CD4-positive, alpha-beta T cell (primary cell): Measurements from ENCODE around the gene PLOD3. TPM values are rescaled to one million over a fixed set of nuclear protein-coding genes. Genes with fewer than 3 reads are reported as not detected.

Source experiments
- ATAC-seq: fragments of 200-7000 bp; cut with Tn5 transposase; one replicate; pipeline ENCODE4 v1.10.0; 2022; ENCODE audit warnings: mild to moderate bottlenecking; ENCODE audit not compliant: poor library complexity
- CTCF ChIA-PET: fragments of 350-600 bp; sonication (Branson Sonifier 250); formaldehyde crosslinking; loops from one replicate; lab custom pipeline; 2021; ENCODE audit warnings: antibody characterized with exemption, inconsistent platforms; lab: Charles Lee
- POLR2A ChIA-PET: fragments of 350-600 bp; sonication (Branson Sonifier 250); formaldehyde crosslinking; loops from one replicate; lab custom pipeline; 2021; ENCODE audit warnings: antibody characterized with exemption, inconsistent platforms; lab: Charles Lee
- DNase-seq, 14 experiments: peaks; one replicate each; pipeline ENCODE4 v3.0.0-alpha.2; 2013 to 2020; ENCODE audit warnings: mixed read lengths in 2 of 14
- H3K27ac ChIP-seq, 2 donors: one replicate each; pipeline versions ENCODE4 v1.5.1 to v1.7.0; 2013; ENCODE audit warnings: low read length in 2 of 2, low read depth in 1 of 2, mild to moderate bottlenecking in 1 of 2
- H3K27me3 ChIP-seq, 2 experiments: 1 replicate in 1 of 2; 2 replicates in 1 of 2; pipeline versions ENCODE4 v1.6.1 to v1.7.0; 2013; ENCODE audit warnings: low read length in 2 of 2, control low read depth in 1 of 2, mild to moderate bottlenecking in 1 of 2, moderate library complexity in 1 of 2; ENCODE audit not compliant: insufficient read depth in 2 of 2, control insufficient read depth in 1 of 2
- H3K36me3 ChIP-seq: one replicate; pipeline ENCODE4 v1.6.1; 2013; ENCODE audit warnings: low read length, control low read depth; ENCODE audit not compliant: insufficient read depth
- H3K4me1 ChIP-seq: one replicate; pipeline ENCODE4 v1.6.1; 2013; ENCODE audit warnings: low read length, control low read depth; ENCODE audit not compliant: insufficient read depth
- H3K4me3 ChIP-seq: one replicate; pipeline ENCODE4 v1.5.1; 2013; ENCODE audit warnings: mild to moderate bottlenecking, low read length, moderate library complexity
- H3K9me3 ChIP-seq, 2 experiments: 1 replicate in 1 of 2; 2 replicates in 1 of 2; pipeline versions ENCODE4 v1.6.1 to v1.7.0; 2013; ENCODE audit warnings: low read length in 2 of 2, mild to moderate bottlenecking in 2 of 2, control low read depth in 1 of 2, moderate library complexity in 1 of 2; ENCODE audit not compliant: control insufficient read depth in 1 of 2, insufficient read depth in 1 of 2
- H3K27ac Mint-ChIP-seq: one replicate; pipeline ENCODE4 v1.8.0; 2020; ENCODE audit warnings: mixed read lengths
- H3K27me3 Mint-ChIP-seq: one replicate; pipeline ENCODE4 v1.8.0; 2021; ENCODE audit warnings: mixed read lengths
- H3K36me3 Mint-ChIP-seq: one replicate; pipeline ENCODE4 v1.8.0; 2021; ENCODE audit warnings: low read depth, mixed read lengths
- H3K4me1 Mint-ChIP-seq: one replicate; pipeline ENCODE4 v1.8.0; 2021; ENCODE audit warnings: low read depth, mixed read lengths
- H3K4me3 Mint-ChIP-seq: one replicate; pipeline ENCODE4 v1.8.0; 2020; ENCODE audit warnings: mild to moderate bottlenecking, mixed read lengths
- H3K9me3 Mint-ChIP-seq: one replicate; pipeline ENCODE4 v1.8.0; 2020; ENCODE audit warnings: mixed read lengths
- intact Hi-C, 2 experiments: fragments of 100-400 bp; cut with DNase I in 1 of 2; cut with micrococcal nuclease in 1 of 2; formaldehyde crosslinking; loops; one replicate each; pipeline versions ENCODE4 v1.15.1 to v1.9.0; 2023 to 2025; cut with DNase I, micrococcal nuclease
- total RNA-seq, 174 experiments: library from RNA in 2 of 174; stranded (reverse) in 2 of 174; gene quantifications; one replicate each; pipeline ENCODE4 v1.2.3 and lab custom pipeline; 2021 to 2026
- TF ChIP-seq, protein P1 (sequence below): fragments of 200-600 bp; IDR thresholded peaks from one replicate; pipeline ENCODE4 v1.8.0; 2022; ENCODE audit warnings: antibody characterized with exemption, mild to moderate bottlenecking

Gene PLOD3
- total RNA-seq, 2 experiments from 2014 or later: 13.8 to 15.9 TPM

- peaks cover 23% of the 10 kb centered on the region for H3K4me1 ChIP-seq
- no peaks in the 10 kb centered on the region for H3K9me3 ChIP-seq
- H3K27ac Mint-ChIP-seq: peak overlapping the region; percentile 88
- peaks cover 5% of the 10 kb centered on the region for H3K27me3 Mint-ChIP-seq
- H3K9me3 Mint-ChIP-seq: no peaks in the 10 kb centered on the region
- TF ChIP-seq, protein P1, sequence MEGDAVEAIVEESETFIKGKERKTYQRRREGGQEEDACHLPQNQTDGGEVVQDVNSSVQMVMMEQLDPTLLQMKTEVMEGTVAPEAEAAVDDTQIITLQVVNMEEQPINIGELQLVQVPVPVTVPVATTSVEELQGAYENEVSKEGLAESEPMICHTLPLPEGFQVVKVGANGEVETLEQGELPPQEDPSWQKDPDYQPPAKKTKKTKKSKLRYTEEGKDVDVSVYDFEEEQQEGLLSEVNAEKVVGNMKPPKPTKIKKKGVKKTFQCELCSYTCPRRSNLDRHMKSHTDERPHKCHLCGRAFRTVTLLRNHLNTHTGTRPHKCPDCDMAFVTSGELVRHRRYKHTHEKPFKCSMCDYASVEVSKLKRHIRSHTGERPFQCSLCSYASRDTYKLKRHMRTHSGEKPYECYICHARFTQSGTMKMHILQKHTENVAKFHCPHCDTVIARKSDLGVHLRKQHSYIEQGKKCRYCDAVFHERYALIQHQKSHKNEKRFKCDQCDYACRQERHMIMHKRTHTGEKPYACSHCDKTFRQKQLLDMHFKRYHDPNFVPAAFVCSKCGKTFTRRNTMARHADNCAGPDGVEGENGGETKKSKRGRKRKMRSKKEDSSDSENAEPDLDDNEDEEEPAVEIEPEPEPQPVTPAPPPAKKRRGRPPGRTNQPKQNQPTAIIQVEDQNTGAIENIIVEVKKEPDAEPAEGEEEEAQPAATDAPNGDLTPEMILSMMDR: no peak
- intact Hi-C loops: loop anchor here (1.0 to 10.0 kb wide), 5 partner anchors 8 to 817 kb away; partner anchors contain the start of genes IFT22 (in 1 of the 2), PPP1R35 (in 1 of the 2), VGF (in 1 of the 2) and ZNHIT1 (in 1 of the 2)
- peaks cover 10% of the 10 kb centered on the region for H3K36me3 ChIP-seq
- CTCF ChIA-PET: interaction anchor here (1.2 to 4.1 kb wide), 3 partner anchors 8 to 108 kb away, joined by 5 to 16 read pairs (median 5); no protein-coding TSS in a partner anchor
- peaks cover 38% of the 10 kb centered on the region for H3K4me1 Mint-ChIP-seq
- DNase-seq (peak; percentile 96 to 100 (median 98)), ATAC-seq (peak; percentile 97)
- no peaks in the 10 kb centered on the region for H3K27me3 ChIP-seq
- H3K27ac ChIP-seq: peak overlapping the region; percentile 75 to 76
- peaks cover 22% of the 10 kb centered on the region for H3K36me3 Mint-ChIP-seq
- POLR2A ChIA-PET: interaction anchor here (0.6 to 5.9 kb wide), 10 partner anchors 8 to 1111 kb away, joined by 3 to 30 read pairs (median 4); partner anchors contain the start of genes PLOD3, SRRT, TRIM56 and UFSP1
- peak overlapping the region; percentile 95 for H3K4me3 ChIP-seq
- peak overlapping the region; percentile 98 for H3K4me3 Mint-ChIP-seq
Measured at GRCh38 chr7:101251871-101252659, 34.7 kb upstream of the PLOD3 start.

GRCh38 chr7:101250324-101250723 is 32.9 kb upstream of the PLOD3 start:
- Mint-ChIP-seq H3K27ac (peak overlapping the region; percentile 55), H3K9me3 (no peaks in the 10 kb centered on the region), H3K36me3 (peaks cover 26% of the 10 kb centered on the region), H3K4me1 (peaks cover 44% of the 10 kb centered on the region), H3K27me3 (no peaks in the 10 kb centered on the region), H3K4me3 (peak overlapping the region; percentile 74)
- TF ChIP-seq, protein P1: no peak
- peaks cover 16% of the 10 kb centered on the region for H3K36me3 ChIP-seq
- H3K27me3 ChIP-seq: no peaks in the 10 kb centered on the region
- DNase-seq: no peak
- H3K27ac ChIP-seq: no peak overlapping the region
- ChIA-PET CTCF (no interaction called here), POLR2A (interaction anchor here (5.9 kb wide), 1 partner anchor 33 kb away, joined by 30 read pairs; the partner anchor contains the start of genes PLOD3 and ZNHIT1)
- peaks cover 29% of the 10 kb centered on the region for H3K4me1 ChIP-seq
- intact Hi-C loops: loop anchor here in 1 of 2 experiments (5.0 to 10.0 kb wide), 2 partner anchors 83 to 816 kb away; partner anchors contain the start of genes PPP1R35 and VGF
- no peaks in the 10 kb centered on the region for H3K9me3 ChIP-seq
- no peak overlapping the region for H3K4me3 ChIP-seq
- ATAC-seq: no peak

DNA sequence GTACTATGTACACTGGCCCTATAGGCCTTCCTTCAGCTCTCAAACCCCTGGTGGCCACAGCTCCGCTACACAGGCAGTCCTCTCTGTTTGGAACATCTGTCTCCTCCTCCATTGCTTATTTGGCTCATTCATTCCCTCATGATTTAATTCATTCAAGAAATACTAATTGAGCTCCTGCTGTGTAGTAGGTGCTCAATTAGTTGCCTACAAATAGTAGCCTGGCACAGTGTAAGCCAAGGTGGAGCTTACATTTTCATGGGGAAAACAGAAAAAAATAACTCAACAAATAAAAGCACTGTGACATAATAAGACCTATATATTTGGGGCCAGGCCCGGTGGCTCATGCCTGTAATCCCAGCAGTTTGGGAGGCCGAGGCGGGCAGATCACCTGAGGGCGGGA is 30.9 kb upstream of the PLOD3 start:
- Histone ChIP-seq H3K27ac (no peak overlapping the region), H3K4me3 (no peak overlapping the region), H3K9me3 (no peaks in the 10 kb centered on the region), H3K36me3 (peaks cover 16% of the 10 kb centered on the region), H3K4me1 (peaks cover 45% of the 10 kb centered on the region), H3K27me3 (no peaks in the 10 kb centered on the region)
- intact Hi-C loops: loop anchor here in 1 of 2 experiments (5.0 kb wide), 2 partner anchors 411 to 1219 kb away; no protein-coding TSS in a partner anchor
- peaks cover 44% of the 10 kb centered on the region for H3K36me3 Mint-ChIP-seq
- no peak for DNase-seq
- H3K9me3 Mint-ChIP-seq: no peaks in the 10 kb centered on the region
- peaks cover 63% of the 10 kb centered on the region for H3K4me1 Mint-ChIP-seq
- ChIA-PET CTCF (interaction anchor here (0.5 to 1.2 kb wide), 2 partner anchors 104 to 600 kb away, joined by 3 to 5 read pairs; no protein-coding TSS in a partner anchor), POLR2A (no interaction called here)
- peak overlapping the region; percentile 63 for H3K4me3 Mint-ChIP-seq
- ATAC-seq: no peak
- no peak overlapping the region for H3K27ac Mint-ChIP-seq
- H3K27me3 Mint-ChIP-seq: no peaks in the 10 kb centered on the region
- TF ChIP-seq, protein P1: no peak
